Testis (tissue), 3 donors: ENCODE measurements around the gene SLC44A5. TPM values are rescaled to one million over a fixed set of nuclear protein-coding genes. Genes with fewer than 3 reads are reported as not detected.

Experiments used
- DNase-seq: peaks from one replicate; pipeline ENCODE4 v3.0.0-alpha.2; 2019
- H3K27ac ChIP-seq, 2 donors: fragments of 200-600 bp; sonication (generic); one replicate each; pipeline ENCODE4 v1.5.1; 2019
- H3K27me3 ChIP-seq: fragments of 200-600 bp; sonication (generic); one replicate; pipeline ENCODE4 v1.5.1; 2019
- H3K36me3 ChIP-seq: fragments of 200-600 bp; sonication (generic); one replicate; pipeline ENCODE4 v1.5.1; 2017; ENCODE audit warnings: low read depth; ENCODE audit errors: missing control alignments
- H3K4me1 ChIP-seq: fragments of 200-600 bp; sonication (generic); one replicate; pipeline ENCODE4 v1.5.1; 2019
- H3K4me3 ChIP-seq, 2 donors: fragments of 200-600 bp; sonication (generic); one replicate each; pipeline ENCODE4 v1.5.1; 2017 to 2019
- H3K9me3 ChIP-seq: fragments of 200-600 bp; sonication (generic); one replicate; pipeline ENCODE4 v1.5.1; 2017
- POLR2A ChIP-seq: fragments of 450-650 bp; IDR thresholded peaks from one replicate; pipeline ENCODE4 v1.6.1; 2017; ENCODE audit warnings: antibody characterized with exemption, mild to moderate bottlenecking, moderate library complexity
- WGBS, 2 donors: methylation state at CpG; one replicate each; pipeline ENCODE4 v1.1.5; 2018; 5-methylcytosine and 5-hydroxymethylcytosine counted together
- intact Hi-C: fragments of 100-400 bp; cut with DNase I; formaldehyde crosslinking; loops from one replicate; pipeline ENCODE4 v1.15.1; 2023; ENCODE audit warnings: low total_unique reads
- polyA plus RNA-seq: library from polyadenylated mRNA; stranded (reverse); fragments of 350-450 nt; fragmentation: Illumina TruSeq; extraction: RNeasy Lipid Tissue Mini Kit (QIAGEN cat#74804); gene quantifications from one replicate; pipeline ENCODE4 v1.2.3, GENCODE V29; 2014; ENCODE audit warnings: low read depth, low replicate concordance; ENCODE audit not compliant: insufficient read depth
- small RNA-seq, 2 donors: library from RNA; depleted of rRNA; stranded (forward); fragments of <200 nt; gene quantifications; one replicate each; pipeline ENCODE3, GENCODE V24; 2016
- total RNA-seq, 2 donors: library from RNA; depleted of rRNA; stranded (reverse); fragments of >200 nt; gene quantifications; one replicate each; pipeline ENCODE4 v1.2.3, GENCODE V29; 2016
- TF ChIP-seq, protein P1 (sequence below), 3 experiments: fragments of 450-650 bp in 2 of 3; fragments of 200-600 bp in 1 of 3; sonication (generic) in 1 of 3; IDR thresholded peaks; one replicate each; pipeline ENCODE4 v1.5.1; 2016 to 2019; ENCODE audit warnings: antibody characterized with exemption in 3 of 3, mild to moderate bottlenecking in 2 of 3, moderate library complexity in 1 of 3

SLC44A5 gene
- total and polyA plus RNA-seq, 3 donors from 2014 or later, result 4.9 to 10.6 (median 4.9) TPM

GRCh38 chr1:75159154-75159553 is 451.8 kb downstream of the SLC44A5 start:
- TF ChIP-seq POLR2A, result no peak
- TF ChIP-seq, protein P1, sequence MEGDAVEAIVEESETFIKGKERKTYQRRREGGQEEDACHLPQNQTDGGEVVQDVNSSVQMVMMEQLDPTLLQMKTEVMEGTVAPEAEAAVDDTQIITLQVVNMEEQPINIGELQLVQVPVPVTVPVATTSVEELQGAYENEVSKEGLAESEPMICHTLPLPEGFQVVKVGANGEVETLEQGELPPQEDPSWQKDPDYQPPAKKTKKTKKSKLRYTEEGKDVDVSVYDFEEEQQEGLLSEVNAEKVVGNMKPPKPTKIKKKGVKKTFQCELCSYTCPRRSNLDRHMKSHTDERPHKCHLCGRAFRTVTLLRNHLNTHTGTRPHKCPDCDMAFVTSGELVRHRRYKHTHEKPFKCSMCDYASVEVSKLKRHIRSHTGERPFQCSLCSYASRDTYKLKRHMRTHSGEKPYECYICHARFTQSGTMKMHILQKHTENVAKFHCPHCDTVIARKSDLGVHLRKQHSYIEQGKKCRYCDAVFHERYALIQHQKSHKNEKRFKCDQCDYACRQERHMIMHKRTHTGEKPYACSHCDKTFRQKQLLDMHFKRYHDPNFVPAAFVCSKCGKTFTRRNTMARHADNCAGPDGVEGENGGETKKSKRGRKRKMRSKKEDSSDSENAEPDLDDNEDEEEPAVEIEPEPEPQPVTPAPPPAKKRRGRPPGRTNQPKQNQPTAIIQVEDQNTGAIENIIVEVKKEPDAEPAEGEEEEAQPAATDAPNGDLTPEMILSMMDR (IDR thresholded peaks at IDR 0.05), result no peak
- Histone ChIP-seq H3K27ac (no peak overlapping the region), H3K27me3 (no peaks in the 10 kb centered on the region), H3K4me3 (no peak overlapping the region), H3K36me3 (no peaks in the 10 kb centered on the region), H3K9me3 (no peaks in the 10 kb centered on the region), H3K4me1 (no peaks in the 10 kb centered on the region)
- DNase-seq, result no peak
- intact Hi-C loops, result no loop called here
- 86 to 97% methylated on average over 3 of the region's 3 CpGs for WGBS, 2 donors

Small RNA genes within 50 kb of the gene (small RNA-seq; reads per million reads assigned to genes)
- gene RNU6-503P (0 reads per million in 2 donors), gene RNU6-622P (0 reads per million in 2 donors)

Other genes with a start within 250 kb of the SLC44A5 start
- 10 to 100 TPM; 57.7 to 77.6 TPM for gene ACADM, start 113.6 kb upstream of the SLC44A5 start, total RNA-seq
- 67.9 TPM for gene ACADM, start 113.6 kb upstream of the SLC44A5 start, polyA plus RNA-seq
- 10 to 100 TPM; 37.6 to 45.0 TPM for gene RABGGTB, start 175.1 kb upstream of the SLC44A5 start, total RNA-seq
- 31.3 TPM for gene RABGGTB, start 175.1 kb upstream of the SLC44A5 start, polyA plus RNA-seq
- gene MSH4, start 185.8 kb upstream of the SLC44A5 start, total RNA-seq, result 1 to 10 TPM; 5.5 to 8.2 TPM
- 4.6 TPM for gene MSH4, start 185.8 kb upstream of the SLC44A5 start, polyA plus RNA-seq